ENCODE data around the gene MTMR8.
"Not testable (repeated sequence)": the region's sequence is repeated elsewhere in the genome, so short reads cannot be mapped to it uniquely, and the experiment has no call there.

Gene MTMR8

GRCh38 chrX:64394874-64395567 is at the start of gene MTMR8:
TSS of gene MTMR8 (minus strand) at chrX:64395452. CDS start at chrX:64395363, 89 bp downstream.
- DNase-seq (ENCODE audit: extremely low read depth, low read depth): no peak

GRCh38 chrX:64439551-64439950 is 44.3 kb upstream of the MTMR8 start:
- TF ChIP-seq CTCF (IDR thresholded peaks at IDR 0.05; ENCODE audit: low read depth, low read length): no peak

More at GRCh38 chrX:64394874-64395567, at the start of gene MTMR8:
- TF ChIP-seq CTCF (IDR thresholded peaks at IDR 0.05; ENCODE audit: low read depth, low read length): no peak

GRCh38 chrX:64437665-64438064 is 42.4 kb upstream of the MTMR8 start:
- DNase-seq (ENCODE audit: extremely low read depth, low read depth): no peak
- TF ChIP-seq CTCF (IDR thresholded peaks at IDR 0.05; ENCODE audit: low read depth, low read length): no peak

More at GRCh38 chrX:64439551-64439950, 44.3 kb upstream of the MTMR8 start:
- DNase-seq (ENCODE audit: extremely low read depth, low read depth): no peak

GRCh38 chrX:64437218-64437617 is 42.0 kb upstream of the MTMR8 start:
- DNase-seq (ENCODE audit: extremely low read depth, low read depth): no peak
- TF ChIP-seq CTCF (IDR thresholded peaks at IDR 0.05; ENCODE audit: low read depth, low read length): no peak

- TF ChIP-seq CTCF (IDR thresholded peaks at IDR 0.05; ENCODE audit: low read depth, low read length): no peak
- DNase-seq (ENCODE audit: extremely low read depth, low read depth): no peak
These were observed 33.1 kb upstream of the MTMR8 start for GRCh38 chrX:64428371-64428770.

GRCh38 chrX:64427787-64428186 is 32.5 kb upstream of the MTMR8 start:
- no peak for DNase-seq (ENCODE audit: extremely low read depth, low read depth)
- no peak for TF ChIP-seq CTCF (IDR thresholded peaks at IDR 0.05; ENCODE audit: low read depth, low read length)

GRCh38 chrX:64427281-64427680 is 32.0 kb upstream of the MTMR8 start:
- no peak for DNase-seq (ENCODE audit: extremely low read depth, low read depth)

GRCh38 chrX:64409730-64410129 is 14.5 kb upstream of the MTMR8 start:
- DNase-seq (ENCODE audit: extremely low read depth, low read depth): not testable (repeated sequence)

More at GRCh38 chrX:64427281-64427680, 32.0 kb upstream of the MTMR8 start:
- no peak for TF ChIP-seq CTCF (IDR thresholded peaks at IDR 0.05; ENCODE audit: low read depth, low read length)
